IMR-90 (cell line): Measurements from ENCODE around the gene CAMK2B. TPM values are rescaled to one million over a fixed set of nuclear protein-coding genes. Genes with fewer than 3 reads are reported as not detected.

Experiments
- ATAC-seq: fragments of 200-7000 bp; cut with Tn5 transposase; 2 replicates; pipeline ENCODE4 v1.9.1; 2020; ENCODE audit warnings: low read depth, mild to moderate bottlenecking, moderate library complexity
- BruUV-seq: library from RNA; stranded (reverse); fragments of 400-500 nt; replicated peaks from 2 replicates; lab custom pipeline; 2021; lab: Mats Ljungman, UMichigan
- CTCF ChIA-PET: fragments of 300-600 bp; formaldehyde crosslinking; extraction: SDS; loops from one replicate; lab custom pipeline; 2021; ENCODE audit warnings: antibody characterized with exemption; lab: Yijun Ruan, JAX
- POLR2A ChIA-PET: fragments of 300-600 bp; sonication (Branson Sonifier 250); formaldehyde crosslinking; loops from one replicate; lab custom pipeline; 2022; ENCODE audit warnings: antibody characterized with exemption; ENCODE audit not compliant: unreplicated experiment; lab: Charles Lee
- DNase-seq: peaks from one replicate; pipeline ENCODE4 v3.0.0; 2013
- H2AFZ ChIP-seq: replicated peaks from 2 replicates; pipeline ENCODE3; 2013; ENCODE audit warnings: low read length, mild to moderate bottlenecking; ENCODE audit not compliant: poor library complexity
- H2AK5ac ChIP-seq: 2 replicates; pipeline ENCODE4 v1.6.1; 2013; ENCODE audit warnings: low read depth, low read length, inconsistent platforms
- H2AK9ac ChIP-seq: replicated peaks from 2 replicates; pipeline ENCODE3; 2013; ENCODE audit warnings: mild to moderate bottlenecking, low read depth, low read length, moderate library complexity; ENCODE audit not compliant: poor library complexity
- H2BK120ac ChIP-seq: 2 replicates; pipeline ENCODE4 v1.6.1; 2013; ENCODE audit warnings: low read depth, low read length, inconsistent platforms
- H2BK15ac ChIP-seq: 3 replicates; pipeline ENCODE4 v1.6.1; 2013; ENCODE audit warnings: low read depth, low read length, inconsistent platforms
- H2BK20ac ChIP-seq: 2 replicates; pipeline ENCODE4 v1.6.1; 2013; ENCODE audit warnings: low read depth, mild to moderate bottlenecking, inconsistent platforms, low read length, moderate library complexity
- H2BK5ac ChIP-seq: 2 replicates; pipeline ENCODE4 v1.6.1; 2013; ENCODE audit warnings: mild to moderate bottlenecking, low read depth, low read length, inconsistent platforms; ENCODE audit not compliant: poor library complexity, severe bottlenecking
- H3K14ac ChIP-seq: replicated peaks from 2 replicates; pipeline ENCODE4 v1.6.1; 2013; ENCODE audit warnings: low read depth, low read length, inconsistent platforms
- H3K18ac ChIP-seq: 2 replicates; pipeline ENCODE4 v1.6.1; 2013; ENCODE audit warnings: low read depth, low read length, control low read depth
- H3K23ac ChIP-seq: 2 replicates; pipeline ENCODE4 v1.6.1; 2013; ENCODE audit warnings: low read depth, low read length, inconsistent platforms
- H3K27ac ChIP-seq: 2 replicates; pipeline ENCODE4 v1.5.1; 2013; ENCODE audit warnings: mild to moderate bottlenecking, control low read depth, low read length; ENCODE audit not compliant: insufficient read depth
- H3K27me3 ChIP-seq: 2 replicates; pipeline ENCODE4 v1.6.1; 2013; ENCODE audit warnings: low read length; ENCODE audit not compliant: control insufficient read depth, insufficient read depth
- H3K36me3 ChIP-seq: 2 replicates; pipeline ENCODE4 v1.6.1; 2013; ENCODE audit warnings: low read length, mixed read lengths; ENCODE audit not compliant: control insufficient read depth, insufficient read depth
- H3K4ac ChIP-seq: 2 replicates; pipeline ENCODE4 v1.6.1; 2013; ENCODE audit warnings: low read depth, low read length, inconsistent platforms
- H3K4me1 ChIP-seq: 2 replicates; pipeline ENCODE4 v1.6.1; 2013; ENCODE audit warnings: low read length, mixed read lengths; ENCODE audit not compliant: control insufficient read depth, insufficient read depth
- H3K4me2 ChIP-seq: 2 replicates; pipeline ENCODE4 v1.6.1; 2013; ENCODE audit warnings: low read depth, mild to moderate bottlenecking, control low read depth, low read length, moderate library complexity
- H3K4me3 ChIP-seq: 2 replicates; pipeline ENCODE4 v1.5.1; 2013; ENCODE audit warnings: low read depth, mild to moderate bottlenecking, control low read depth, low read length, moderate library complexity; ENCODE audit not compliant: insufficient read depth
- H3K56ac ChIP-seq: 2 replicates; pipeline ENCODE4 v1.6.1; 2013; ENCODE audit warnings: low read length, inconsistent platforms; ENCODE audit not compliant: insufficient read depth; ENCODE audit errors: extremely low read depth
- H3K79me1 ChIP-seq, 2 experiments: 2 replicates each; pipeline ENCODE4 v1.6.1; 2013; ENCODE audit warnings: low read length in 2 of 2, inconsistent platforms in 1 of 2, low read depth in 1 of 2
- H3K9ac ChIP-seq: 2 replicates; pipeline ENCODE4 v1.6.1; 2013; ENCODE audit warnings: low read depth, low read length, control low read depth
- H3K9me1 ChIP-seq: 2 replicates; pipeline ENCODE4 v1.6.1; 2013; ENCODE audit warnings: low read length, inconsistent platforms; ENCODE audit not compliant: insufficient read depth
- H3K9me3 ChIP-seq: 2 replicates; pipeline ENCODE4 v1.6.1; 2013; ENCODE audit warnings: low read length; ENCODE audit not compliant: control insufficient read depth, insufficient read depth
- H4K20me1 ChIP-seq: 2 replicates; pipeline ENCODE4 v1.6.1; 2013; ENCODE audit warnings: low read length, inconsistent platforms; ENCODE audit not compliant: insufficient read depth
- H4K5ac ChIP-seq: 2 replicates; pipeline ENCODE4 v1.6.1; 2013; ENCODE audit warnings: mild to moderate bottlenecking, low read depth, low read length, control low read depth
- H4K8ac ChIP-seq, 2 experiments: 2 replicates each; pipeline ENCODE4 v1.6.1; 2013; ENCODE audit warnings: low read depth in 2 of 2, low read length in 2 of 2, control low read depth in 1 of 2, inconsistent platforms in 1 of 2
- H4K91ac ChIP-seq: 2 replicates; pipeline ENCODE4 v1.6.1; 2013; ENCODE audit warnings: low read depth, low read length, inconsistent platforms; ENCODE audit not compliant: insufficient read depth
- MAZ ChIP-seq: IDR thresholded peaks from 2 replicates; pipeline ENCODE4 v1.6.1; 2012; ENCODE audit warnings: low read depth, mild to moderate bottlenecking, low read length, improper control_type of control experiment, moderate library complexity, borderline replicate concordance
- NFE2L2 ChIP-seq: fragments of 150-350 bp; IDR thresholded peaks from 2 replicates; pipeline ENCODE4 v1.6.1; 2016; ENCODE audit warnings: low read depth, mild to moderate bottlenecking, low read length
- RAD21 ChIP-seq: IDR thresholded peaks from 2 replicates; pipeline ENCODE4 v1.6.1; 2012; ENCODE audit warnings: low read length, improper control_type of control experiment
- WGBS, 2 experiments: methylation state at CpG; one replicate each; pipeline versions ENCODE4 v1.1.5 to v1.1.7; 2013; ENCODE audit warnings: missing lambda C conversion rate in 2 of 2; ENCODE audit not compliant: insufficient read length in 1 of 2; ENCODE audit errors: extremely low coverage in 2 of 2; 5-methylcytosine and 5-hydroxymethylcytosine counted together
- dilution Hi-C: fragments of 300-500 bp; cut with HindIII; formaldehyde crosslinking; loops from one replicate; pipeline ENCODE4 v1.14.3; 2018; ENCODE audit warnings: low sequenced_read_pairs; ENCODE audit not compliant: unreplicated experiment
- in situ Hi-C: fragments of 300-500 bp; cut with MboI; formaldehyde crosslinking; loops from 3 replicates; pipeline ENCODE4 v1.14.3; 2019; ENCODE audit warnings: low sequenced_read_pairs, inconsistent platforms, mixed read lengths
- intact Hi-C: fragments of 100-400 bp; cut with micrococcal nuclease; formaldehyde crosslinking; loops from 2 replicates; pipeline ENCODE4 v1.10.0; 2022
- polyA plus RNA-seq, 3 experiments: library from polyadenylated mRNA; depleted of rRNA; stranded (reverse); fragments of >200 nt; gene quantifications; 2 replicates each; pipeline ENCODE4 v1.2.3, GENCODE V29; 2012; ENCODE audit warnings: low replicate concordance in 1 of 3
- total RNA-seq: library from RNA; depleted of rRNA; stranded (reverse); fragments of >200 nt; gene quantifications from 2 replicates; pipeline ENCODE4 v1.2.3, GENCODE V29; 2012

CAMK2B gene
- total and polyA plus RNA-seq, 2 of the 4 experiments (the other 2 are of a cell fraction), result 0.18 to 0.36 TPM

GRCh38 chr7:44197474-44197873 lies 127.9 kb downstream of the CAMK2B start:
- peaks cover under 1 to 12% of the 10 kb centered on the region in 2 experiments; a peak in 2 of 4 replicates for H3K79me1 ChIP-seq
- BruUV-seq, result no TSS peak
- no peak overlapping the region for H4K8ac ChIP-seq
- ChIA-PET CTCF (interaction anchor here (0.7 to 1.4 kb wide), 3 partner anchors 11 to 66 kb away, joined by 3 to 4 read pairs (median 4); no protein-coding TSS in a partner anchor), POLR2A (no interaction called here)
- no peak for ATAC-seq
- in situ Hi-C loops (loop anchor here (5.0 to 10.0 kb wide), 2 partner anchors 73 to 130 kb away; partner anchors contain the start of genes PGAM2 and POLD2), dilution Hi-C loops (no loop called here), intact Hi-C loops (no loop called here)
- no peak overlapping the region for H3K14ac ChIP-seq
- no peaks in the 10 kb centered on the region for H3K36me3 ChIP-seq
- H2BK120ac ChIP-seq, result no peak overlapping the region
- H4K5ac ChIP-seq, result no peak overlapping the region
- no peak overlapping the region for H2AK9ac ChIP-seq
- no peak overlapping the region for H3K4ac ChIP-seq
- no peaks in the 10 kb centered on the region; the same call in 1 of the 2 replicates for H3K4me1 ChIP-seq
- TF ChIP-seq RAD21 (no peak), NFE2L2 (no peak), MAZ (no peak)
- H3K18ac ChIP-seq, result no peak overlapping the region
- no peak overlapping the region for H3K4me2 ChIP-seq
- no peak overlapping the region for H2BK5ac ChIP-seq
- peaks cover 9% of the 10 kb centered on the region for H4K20me1 ChIP-seq
- no peak overlapping the region for H3K23ac ChIP-seq
- no peak overlapping the region for H3K56ac ChIP-seq
- H3K4me3 ChIP-seq, result no peak overlapping the region
- no peak overlapping the region for H2AK5ac ChIP-seq
- no peak for DNase-seq
- 0 out of 2 replicates have a peak, but pooled peaks cover 3% of the 10 kb centered on the region for H3K9me1 ChIP-seq
- peaks cover 4% of the 10 kb centered on the region; the same call in 1 of the 2 replicates for H3K27me3 ChIP-seq
- H2AFZ ChIP-seq, result no peak overlapping the region
- no peak overlapping the region for H2BK20ac ChIP-seq
- no CpG with 5 or more reads among the region's 7 CpGs for WGBS, 2 experiments
- H3K27ac ChIP-seq, result no peak overlapping the region
- no peak overlapping the region for H3K9ac ChIP-seq
- no peak overlapping the region; the same call in 2 of the 3 replicates for H2BK15ac ChIP-seq
- no peaks in the 10 kb centered on the region for H3K9me3 ChIP-seq
- no peak overlapping the region for H4K91ac ChIP-seq
